SK-N-DZ (cell line): ENCODE measurements around the gene RPS8.
"Not testable (repeated sequence)": the region's sequence is repeated elsewhere in the genome, so short reads cannot be mapped to it uniquely, and the experiment has no call there.

Source experiments
- DNase-seq: peaks from one replicate; pipeline ENCODE4 v3.0.0-alpha.2; 2015; ENCODE audit warnings: low spot score
- small RNA-seq, 2 experiments: library from RNA; depleted of rRNA; stranded (forward); fragments of <200 nt; gene quantifications; one replicate each; pipeline ENCODE3, GENCODE V24; 2014

The RPS8 gene

GRCh38 chr1:44819608-44820327 lies 44.4 kb downstream of the RPS8 start:
- DNase-seq, result peak; percentile 92

- DNase-seq, result no peak
Observed at GRCh38 chr1:44820328-44821239, 45.2 kb downstream of the RPS8 start.

DNA sequence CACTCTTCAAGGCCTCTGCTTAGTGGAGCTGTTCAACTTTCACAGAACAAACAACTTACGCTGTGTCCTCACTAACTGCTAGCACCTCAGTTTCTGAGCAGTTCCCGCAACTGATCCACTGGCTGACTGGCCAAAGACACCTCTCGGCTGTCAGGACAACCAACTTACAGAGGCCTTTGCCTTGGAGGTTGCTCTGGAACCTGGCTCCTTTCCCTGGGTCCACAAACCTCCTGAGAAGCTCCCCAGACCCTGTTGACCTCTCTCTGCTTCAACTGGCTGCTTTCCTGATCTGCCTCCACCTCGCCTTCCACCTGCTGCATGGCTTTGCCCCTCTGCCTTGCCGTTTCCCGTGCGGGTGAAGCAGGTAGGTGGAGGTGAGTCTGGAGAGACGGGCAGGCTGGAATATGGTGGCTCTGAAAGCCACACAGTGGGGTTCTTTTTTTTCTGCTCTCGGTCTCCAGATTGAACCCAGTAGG lies 45.9 kb downstream of the RPS8 start:
- no peak for DNase-seq

DNA sequence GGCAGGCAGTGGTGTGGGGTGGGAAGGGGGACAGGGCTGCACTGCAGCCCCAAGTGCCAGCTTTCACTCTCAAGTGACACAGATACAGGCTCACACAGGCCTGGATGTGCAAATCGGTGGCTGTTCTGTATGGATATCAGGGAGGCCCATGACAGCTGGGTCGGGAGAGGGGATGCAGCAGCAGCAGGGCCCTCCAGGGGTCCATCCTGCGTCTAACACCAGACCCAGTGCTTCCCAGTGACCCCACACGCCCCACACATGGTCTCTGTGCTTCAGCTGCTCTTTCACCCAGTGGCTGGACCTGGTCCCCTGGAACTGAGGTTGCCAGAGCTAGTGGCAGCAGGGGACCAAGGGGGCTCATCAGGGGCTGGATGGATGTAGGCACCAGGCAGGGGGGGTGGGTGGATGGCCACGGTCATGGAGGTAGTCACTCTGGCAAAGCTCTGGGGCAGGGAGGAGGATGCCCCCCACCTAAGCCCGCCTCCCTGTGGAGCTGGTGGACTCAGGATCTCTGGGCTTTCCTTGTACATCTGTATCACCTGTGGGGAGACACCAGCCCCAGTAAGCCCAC lies 46.9 kb downstream of the RPS8 start:
- DNase-seq, result no peak

GRCh38 chr1:44822981-44823451 lies 47.7 kb downstream of the RPS8 start:
- DNase-seq, result no peak

DNA sequence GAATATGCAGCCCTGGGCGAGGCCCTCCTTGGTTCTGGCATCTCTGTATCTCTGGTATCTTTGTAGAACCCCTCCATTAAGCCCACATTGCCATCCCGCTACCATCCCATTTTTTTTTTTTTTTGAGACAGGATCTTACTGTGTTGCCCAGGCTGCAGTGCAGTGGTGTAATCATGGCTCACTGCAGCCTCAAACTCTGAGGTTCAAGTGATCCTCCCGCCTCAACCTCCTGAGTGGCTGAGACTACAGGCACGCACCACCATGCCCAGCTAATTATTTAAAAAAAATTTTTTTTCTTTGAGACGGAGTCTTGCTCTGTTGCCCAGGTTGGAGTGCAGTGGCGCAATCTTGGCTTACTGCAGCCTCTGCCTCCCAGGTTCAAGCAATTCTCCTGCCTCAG lies 49.1 kb downstream of the RPS8 start:
- not testable (repeated sequence) for DNase-seq

- DNase-seq, result no peak
Observed at GRCh38 chr1:44826375-44827196, 51.2 kb downstream of the RPS8 start.

DNA sequence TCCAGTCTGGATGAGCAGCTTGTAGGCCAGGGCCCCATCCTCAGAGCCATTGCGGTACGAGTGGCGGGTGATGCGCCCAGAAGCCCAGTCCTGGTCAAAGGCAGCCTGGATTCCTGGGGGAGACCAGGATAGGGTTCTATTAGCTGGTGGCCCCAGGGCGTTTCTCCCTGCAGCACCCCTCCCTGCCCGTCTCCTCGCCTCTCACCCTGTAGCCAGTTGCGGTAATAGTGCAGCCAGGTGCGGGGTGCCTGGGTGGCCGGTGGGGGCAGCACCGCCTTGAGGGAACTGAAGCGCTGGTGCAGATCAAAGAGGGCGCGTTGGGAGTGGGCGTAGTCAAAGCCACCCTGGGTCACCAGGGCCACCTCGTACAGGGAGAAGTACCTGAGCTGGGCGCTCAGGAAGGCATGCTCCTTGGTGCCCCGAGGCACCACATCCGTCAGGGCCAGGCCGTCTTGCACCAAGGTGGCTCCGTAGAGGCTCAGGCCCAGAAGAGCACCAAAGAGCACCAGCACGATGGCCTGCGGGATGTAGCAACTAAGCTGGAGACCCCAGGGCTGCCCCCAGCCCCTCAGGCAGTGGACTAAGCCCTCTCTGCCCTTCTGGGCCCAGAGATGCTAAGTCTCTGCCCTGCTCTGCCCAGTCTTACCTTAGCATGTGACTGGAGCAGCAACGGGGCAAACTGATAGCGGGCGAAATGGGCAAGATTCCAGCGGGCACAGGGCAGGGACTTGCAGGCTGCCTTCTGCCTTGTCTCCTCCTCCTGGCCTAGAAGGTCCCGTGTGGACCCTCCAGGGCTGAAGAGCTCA lies 52.1 kb downstream of the RPS8 start:
- no peak for DNase-seq

DNA sequence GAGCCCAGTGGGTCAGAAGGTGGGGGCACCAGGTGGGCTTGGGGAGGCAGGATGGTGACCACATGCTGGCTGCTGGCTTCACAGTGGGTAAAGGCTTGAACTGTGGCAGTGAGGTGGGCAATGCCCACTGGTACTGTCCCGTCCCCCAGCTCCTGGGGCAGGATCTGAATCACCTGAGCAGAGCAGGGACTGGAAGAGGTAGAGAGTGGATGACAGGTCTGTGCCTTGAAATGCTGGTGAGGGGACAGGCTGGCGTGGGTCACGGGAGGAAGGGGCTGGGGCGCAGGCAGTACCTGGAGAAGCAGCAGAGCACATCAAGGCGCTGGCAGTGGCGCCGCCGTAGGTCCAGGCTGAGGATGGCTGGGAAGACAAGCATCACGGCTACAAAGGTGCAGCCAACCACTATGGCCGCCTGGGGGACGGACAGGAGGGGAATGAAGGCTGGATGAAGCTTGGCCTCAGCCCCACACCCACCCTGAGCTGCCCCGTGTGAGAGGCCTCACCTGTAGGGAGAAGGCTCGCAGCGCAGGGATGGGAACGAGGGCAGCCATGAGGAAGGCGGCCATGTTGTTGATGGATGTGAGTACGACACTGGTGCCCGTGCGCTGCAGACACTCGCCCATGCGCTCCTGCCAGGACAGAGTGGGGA lies 52.8 kb downstream of the RPS8 start:
- DNase-seq, result no peak

Small RNA genes lying within 50 kb of the gene (small RNA-seq; reads per million reads assigned to genes)
- gene RNU5D-1 (454 to 1,047 reads per million in 2 experiments), gene SNORD38A (3.2 to 187 reads per million in 2 experiments), gene SNORD38B (0 reads per million in 2 experiments), gene SNORD46 (127 to 1,526 reads per million in 2 experiments), gene SNORD55 (0 reads per million in 2 experiments)
